AG10803 (cell line): ENCODE measurements around the gene OR7C1.

Experiments used
- DNase-seq: peaks from one replicate; pipeline ENCODE4 v3.0.0; 2010; ENCODE audit warnings: low read depth
- H3K4me3 ChIP-seq: 2 replicates; pipeline ENCODE4 v1.5.1; 2011; ENCODE audit warnings: mild to moderate bottlenecking, low read length, control low read depth
- TF ChIP-seq, protein P1 (sequence below): conservative IDR thresholded peaks from 2 replicates; pipeline ENCODE4 v1.5.1; 2011; ENCODE audit warnings: mild to moderate bottlenecking, low read length, control low read depth, inconsistent platforms

The OR7C1 gene

GRCh38 chr19:14837391-14837790 lies 2.4 kb upstream of the OR7C1 start:
- DNase-seq, result no peak
- TF ChIP-seq, protein P1, sequence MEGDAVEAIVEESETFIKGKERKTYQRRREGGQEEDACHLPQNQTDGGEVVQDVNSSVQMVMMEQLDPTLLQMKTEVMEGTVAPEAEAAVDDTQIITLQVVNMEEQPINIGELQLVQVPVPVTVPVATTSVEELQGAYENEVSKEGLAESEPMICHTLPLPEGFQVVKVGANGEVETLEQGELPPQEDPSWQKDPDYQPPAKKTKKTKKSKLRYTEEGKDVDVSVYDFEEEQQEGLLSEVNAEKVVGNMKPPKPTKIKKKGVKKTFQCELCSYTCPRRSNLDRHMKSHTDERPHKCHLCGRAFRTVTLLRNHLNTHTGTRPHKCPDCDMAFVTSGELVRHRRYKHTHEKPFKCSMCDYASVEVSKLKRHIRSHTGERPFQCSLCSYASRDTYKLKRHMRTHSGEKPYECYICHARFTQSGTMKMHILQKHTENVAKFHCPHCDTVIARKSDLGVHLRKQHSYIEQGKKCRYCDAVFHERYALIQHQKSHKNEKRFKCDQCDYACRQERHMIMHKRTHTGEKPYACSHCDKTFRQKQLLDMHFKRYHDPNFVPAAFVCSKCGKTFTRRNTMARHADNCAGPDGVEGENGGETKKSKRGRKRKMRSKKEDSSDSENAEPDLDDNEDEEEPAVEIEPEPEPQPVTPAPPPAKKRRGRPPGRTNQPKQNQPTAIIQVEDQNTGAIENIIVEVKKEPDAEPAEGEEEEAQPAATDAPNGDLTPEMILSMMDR, result no peak
- H3K4me3 ChIP-seq, result no peak overlapping the region

GRCh38 chr19:14830702-14831101 lies 4.3 kb downstream of the OR7C1 start:
- TF ChIP-seq, protein P1, result no peak
- DNase-seq, result no peak
- H3K4me3 ChIP-seq, result no peak overlapping the region

DNA sequence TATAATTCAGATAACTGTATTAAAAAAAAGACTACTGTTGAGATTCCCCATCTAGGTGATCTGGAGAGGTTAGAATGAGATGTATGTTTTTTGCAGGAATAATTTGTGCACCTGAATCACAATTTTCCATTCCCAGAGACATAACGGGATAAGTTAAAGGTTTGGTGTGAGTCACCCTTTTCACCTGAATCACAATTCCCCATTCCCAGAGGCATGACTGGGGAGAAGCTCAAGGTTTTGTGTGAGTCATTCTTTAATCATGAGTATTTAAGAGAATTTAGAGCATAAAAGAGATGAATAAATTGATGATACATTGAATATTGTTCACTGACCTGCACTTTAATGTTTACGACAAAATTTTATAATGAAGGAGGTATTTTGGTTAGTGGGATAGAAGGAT lies 9.0 kb downstream of the OR7C1 start:
- no peak for DNase-seq
- H3K4me3 ChIP-seq, result no peak overlapping the region
- TF ChIP-seq, protein P1, result no peak

DNA sequence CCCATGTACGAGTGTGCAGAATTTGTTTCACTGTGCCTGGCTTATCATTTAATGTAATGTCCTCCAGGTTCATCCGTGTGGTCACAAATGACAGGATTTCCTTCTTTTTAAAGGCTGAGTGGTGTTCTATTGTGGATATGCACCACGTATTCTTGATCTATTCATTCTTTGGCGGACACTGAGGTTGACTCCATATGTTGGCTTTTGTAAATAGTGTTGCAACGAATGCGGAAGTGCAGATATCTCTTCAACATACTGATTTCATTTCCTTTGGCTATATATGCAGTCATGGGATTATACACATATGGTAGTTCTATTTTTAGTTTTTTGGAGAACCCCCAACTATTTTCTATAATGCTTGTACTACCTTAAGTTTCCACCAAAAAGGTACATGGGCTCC lies 13.0 kb downstream of the OR7C1 start:
- DNase-seq, result no peak
- TF ChIP-seq, protein P1, result no peak
- no peak overlapping the region for H3K4me3 ChIP-seq

- TF ChIP-seq, protein P1, result no peak
- DNase-seq, result no peak
- no peak overlapping the region for H3K4me3 ChIP-seq
Observed at GRCh38 chr19:14818588-14818987, 16.4 kb downstream of the OR7C1 start.

GRCh38 chr19:14817052-14817451 lies 17.9 kb downstream of the OR7C1 start:
- TF ChIP-seq, protein P1, result no peak
- H3K4me3 ChIP-seq, result no peak overlapping the region

GRCh38 chr19:14814982-14815652 lies 19.9 kb downstream of the OR7C1 start:
- no peak overlapping the region for H3K4me3 ChIP-seq
- TF ChIP-seq, protein P1, result no peak
- no peak for DNase-seq

More at GRCh38 chr19:14817052-14817451, 17.9 kb downstream of the OR7C1 start:
- DNase-seq, result no peak
